ENCODE data around the gene IL4.

IL4 gene

GRCh38 chr5:132658381-132659302 lies 15.1 kb upstream of the IL4 start:
- DNase-seq, result no peak

- DNase-seq, result no peak
Measured at GRCh38 chr5:132659598-132660493, 13.9 kb upstream of the IL4 start.

- no peak for DNase-seq
Measured at GRCh38 chr5:132661231-132662003, 12.4 kb upstream of the IL4 start.

- DNase-seq, result no peak
Measured at GRCh38 chr5:132662004-132662401, 11.8 kb upstream of the IL4 start.

GRCh38 chr5:132662925-132663770 lies 10.6 kb upstream of the IL4 start:
- peak; percentile 9 for DNase-seq

- no peak for DNase-seq
Measured at GRCh38 chr5:132663771-132664695, 9.8 kb upstream of the IL4 start.

- no peak for DNase-seq
Measured at GRCh38 chr5:132664696-132665209, 9.0 kb upstream of the IL4 start.

- no peak for DNase-seq
Measured at GRCh38 chr5:132665574-132666080, 8.2 kb upstream of the IL4 start.

- DNase-seq, result no peak
Measured at GRCh38 chr5:132666310-132667123, 7.3 kb upstream of the IL4 start.

GRCh38 chr5:132667309-132667708 lies 6.5 kb upstream of the IL4 start:
- no peak for DNase-seq

GRCh38 chr5:132667761-132668705 lies 5.8 kb upstream of the IL4 start:
- DNase-seq, result no peak

GRCh38 chr5:132668706-132669454 lies 4.9 kb upstream of the IL4 start:
- no peak for DNase-seq

GRCh38 chr5:132669455-132669820 lies 4.4 kb upstream of the IL4 start:
- no peak for DNase-seq

- DNase-seq, result no peak
Measured at GRCh38 chr5:132669966-132670882, 3.6 kb upstream of the IL4 start.

GRCh38 chr5:132671000-132671399 lies 2.8 kb upstream of the IL4 start:
- no peak for DNase-seq

- no peak for DNase-seq
Measured at GRCh38 chr5:132673488-132673887, 301 bp upstream of the IL4 start.
